ENCODE data around the gene GRIN2D. TPM values are rescaled to one million over a fixed set of nuclear protein-coding genes. Genes with fewer than 3 reads are reported as not detected.

GRIN2D gene
- 0.07 and 0.10 TPM in 2 replicates for polyA plus RNA-seq (2011; rRNA removed)
- polyA minus RNA-seq (2011; rRNA and poly(A)+ RNA removed): 0.22 and 0.37 TPM in 2 replicates

DNA sequence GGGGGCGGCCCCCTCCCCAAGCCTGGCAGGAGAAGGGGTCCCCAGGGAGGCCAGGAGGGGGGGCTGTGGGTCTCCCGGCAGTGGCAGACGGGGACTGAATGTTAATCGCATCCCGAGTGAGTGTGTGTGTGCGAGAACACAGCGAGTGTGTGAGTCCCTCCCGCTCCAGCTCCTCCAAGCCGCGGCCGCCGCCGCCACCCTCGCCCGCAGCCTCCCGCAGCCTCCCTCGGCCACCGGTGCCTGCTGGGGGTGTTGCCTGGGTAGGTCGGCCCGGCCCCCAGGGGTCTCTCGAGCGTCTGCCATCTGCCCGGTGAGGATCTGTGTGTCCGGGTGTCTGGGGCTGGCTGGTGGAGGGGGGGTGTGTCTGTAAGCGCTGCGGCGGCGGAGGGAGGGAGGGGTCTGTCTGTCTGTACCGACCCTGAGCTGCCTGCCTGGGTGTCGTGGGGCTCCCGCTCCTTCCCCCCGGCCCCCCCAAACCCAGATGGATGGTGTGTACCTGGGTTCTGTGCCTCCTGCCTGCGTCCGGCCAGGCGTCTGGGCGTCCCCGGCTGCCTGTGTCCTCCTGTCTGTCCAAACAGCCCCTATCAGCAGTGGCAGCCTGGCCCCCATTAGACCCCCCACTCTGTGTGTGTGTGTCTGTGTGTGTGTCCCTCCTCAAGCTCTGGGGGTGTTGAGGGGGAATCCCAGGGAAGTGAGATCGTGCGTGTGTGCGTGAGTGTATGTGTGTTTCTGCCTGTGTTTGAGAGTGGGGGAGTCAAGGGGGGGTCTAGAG lies at the start of gene GRIN2D:
Gene GRIN2D, plus strand, starts transcription at position 110 of the 772 bp plus-strand sequence. CDS start 4,725 bp downstream, outside the sequence.
- TF ChIP-seq, protein P1, sequence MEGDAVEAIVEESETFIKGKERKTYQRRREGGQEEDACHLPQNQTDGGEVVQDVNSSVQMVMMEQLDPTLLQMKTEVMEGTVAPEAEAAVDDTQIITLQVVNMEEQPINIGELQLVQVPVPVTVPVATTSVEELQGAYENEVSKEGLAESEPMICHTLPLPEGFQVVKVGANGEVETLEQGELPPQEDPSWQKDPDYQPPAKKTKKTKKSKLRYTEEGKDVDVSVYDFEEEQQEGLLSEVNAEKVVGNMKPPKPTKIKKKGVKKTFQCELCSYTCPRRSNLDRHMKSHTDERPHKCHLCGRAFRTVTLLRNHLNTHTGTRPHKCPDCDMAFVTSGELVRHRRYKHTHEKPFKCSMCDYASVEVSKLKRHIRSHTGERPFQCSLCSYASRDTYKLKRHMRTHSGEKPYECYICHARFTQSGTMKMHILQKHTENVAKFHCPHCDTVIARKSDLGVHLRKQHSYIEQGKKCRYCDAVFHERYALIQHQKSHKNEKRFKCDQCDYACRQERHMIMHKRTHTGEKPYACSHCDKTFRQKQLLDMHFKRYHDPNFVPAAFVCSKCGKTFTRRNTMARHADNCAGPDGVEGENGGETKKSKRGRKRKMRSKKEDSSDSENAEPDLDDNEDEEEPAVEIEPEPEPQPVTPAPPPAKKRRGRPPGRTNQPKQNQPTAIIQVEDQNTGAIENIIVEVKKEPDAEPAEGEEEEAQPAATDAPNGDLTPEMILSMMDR (IDR thresholded peaks at IDR 0.05; ENCODE audit: low read depth, low read length): no peak
- POLR2A ChIA-PET: interaction anchor here (0.8 kb wide), 1 partner anchor 30 kb away, joined by 3 read pairs; the partner anchor contains the start of genes SYNGR4 and TMEM143
- no peak for DNase-seq (ENCODE audit: low read depth, low spot score)
- peaks cover 44% of the 10 kb centered on the region for H3K27me3 ChIP-seq (ENCODE audit: control insufficient read depth, insufficient read depth, low read length)
- no peaks in the 10 kb centered on the region; the same call in 1 of the 2 replicates for H3K9me3 ChIP-seq (ENCODE audit: control insufficient read depth, insufficient read depth, low read length)
- H3K27ac ChIP-seq (ENCODE audit: low read depth, low read length): no peak within 1 kb of the TSS
- peak within 1 kb of the TSS; percentile 27; the same call in 1 of the 2 replicates for H3K4me3 ChIP-seq (ENCODE audit: low read depth, low read length)
- CTCF ChIA-PET: interaction anchor here (1.1 kb wide), 1 partner anchor 96 kb away, joined by 3 read pairs; no protein-coding TSS in a partner anchor

DNA sequence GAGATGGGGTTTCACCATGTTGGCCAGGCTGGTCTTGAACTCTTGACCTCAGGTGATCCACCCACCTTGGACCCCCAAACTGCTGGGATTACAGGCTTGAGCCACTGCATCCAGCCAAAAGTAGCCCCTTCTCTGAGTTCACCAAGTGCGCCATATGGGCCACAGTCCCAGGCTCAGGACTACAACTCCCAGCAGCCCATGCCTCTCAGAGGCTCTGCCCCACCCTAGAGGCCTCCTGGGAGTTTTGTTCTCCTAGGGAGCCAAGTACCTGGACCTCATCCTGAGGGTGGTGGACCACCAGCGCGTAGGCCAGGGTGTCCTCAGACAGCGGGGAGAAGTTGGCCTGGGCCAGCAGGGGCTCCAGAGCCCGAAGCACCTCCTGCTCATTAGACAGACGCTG lies 48.6 kb upstream of the GRIN2D start:
- DNase-seq (ENCODE audit: low read depth, low spot score): no peak
- Histone ChIP-seq H3K27ac (ENCODE audit: low read depth, low read length) (no peak overlapping the region), H3K27me3 (ENCODE audit: control insufficient read depth, insufficient read depth, low read length) (no peaks in the 10 kb centered on the region), H3K4me3 (ENCODE audit: low read depth, low read length) (no peak overlapping the region), H3K9me3 (ENCODE audit: control insufficient read depth, insufficient read depth, low read length) (no peaks in the 10 kb centered on the region)
- TF ChIP-seq, protein P1 (IDR thresholded peaks at IDR 0.05; ENCODE audit: low read depth, low read length): no peak
- ChIA-PET CTCF (interaction anchor here (1.2 kb wide), 1 partner anchor 10 kb away, joined by 3 read pairs; no protein-coding TSS in a partner anchor), POLR2A (no interaction called here)

DNA sequence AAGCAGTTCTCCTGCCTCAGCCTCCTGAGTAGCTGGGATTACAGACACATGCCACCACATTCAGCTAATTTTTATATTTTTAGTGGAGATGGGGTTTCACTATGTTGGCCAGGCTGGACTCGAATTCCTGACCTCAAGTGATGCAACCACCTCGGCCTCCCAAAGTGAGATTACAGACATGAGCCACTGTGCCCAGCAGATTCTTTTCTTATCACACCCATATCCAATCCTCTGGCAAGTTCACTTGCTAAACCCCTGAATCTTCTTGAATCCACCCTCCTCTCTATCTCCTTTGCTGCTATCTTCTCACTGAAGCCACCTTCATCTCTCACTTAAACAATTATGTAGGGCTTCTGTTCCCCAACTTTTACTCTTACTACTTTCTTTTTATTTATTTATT lies 47.3 kb upstream of the GRIN2D start:
- DNase-seq (ENCODE audit: low read depth, low spot score): no peak

DNA sequence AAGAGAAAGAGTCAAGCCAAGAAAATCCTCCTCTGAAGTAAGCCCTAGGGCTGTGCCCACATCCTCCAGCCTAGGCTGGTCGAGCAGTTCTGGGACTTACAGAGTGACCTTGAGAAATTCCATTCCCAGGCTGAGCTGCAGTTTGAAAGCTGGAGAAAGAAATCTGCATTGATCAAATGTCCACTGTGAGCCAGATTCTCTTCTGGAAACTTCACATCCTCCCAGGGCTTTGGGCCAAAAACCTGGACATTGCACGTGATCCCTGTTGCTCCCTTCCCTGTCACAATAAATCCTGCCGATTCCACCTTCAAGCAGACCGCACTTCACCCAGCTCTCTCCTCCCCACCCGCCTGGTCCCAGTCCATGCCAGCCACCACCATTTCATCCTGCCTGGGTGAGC lies 45.4 kb upstream of the GRIN2D start:
- H3K9me3 ChIP-seq (ENCODE audit: control insufficient read depth, insufficient read depth, low read length): no peaks in the 10 kb centered on the region
- CTCF ChIA-PET: interaction anchor here (0.7 to 1.6 kb wide), 2 partner anchors 14 to 1282 kb away, joined by 4 to 5 read pairs; no protein-coding TSS in a partner anchor
- H3K27me3 ChIP-seq (ENCODE audit: control insufficient read depth, insufficient read depth, low read length): no peaks in the 10 kb centered on the region
- DNase-seq (ENCODE audit: low read depth, low spot score): no peak
- H3K27ac ChIP-seq (ENCODE audit: low read depth, low read length): no peak overlapping the region
- POLR2A ChIA-PET: no interaction called here
- H3K4me3 ChIP-seq (ENCODE audit: low read depth, low read length): no peak overlapping the region
- TF ChIP-seq, protein P1 (IDR thresholded peaks at IDR 0.05; ENCODE audit: low read depth, low read length): no peak

More for the DNA sequence above, 47.3 kb upstream of the GRIN2D start:
- Histone ChIP-seq H3K4me3 (ENCODE audit: low read depth, low read length) (no peak overlapping the region), H3K27me3 (ENCODE audit: control insufficient read depth, insufficient read depth, low read length) (no peaks in the 10 kb centered on the region), H3K27ac (ENCODE audit: low read depth, low read length) (no peak overlapping the region), H3K9me3 (ENCODE audit: control insufficient read depth, insufficient read depth, low read length) (no peaks in the 10 kb centered on the region)
- TF ChIP-seq, protein P1 (IDR thresholded peaks at IDR 0.05; ENCODE audit: low read depth, low read length): no peak
- POLR2A ChIA-PET: no interaction called here
- CTCF ChIA-PET: interaction anchor here (0.6 to 1.2 kb wide), 2 partner anchors 12 to 599 kb away, joined by 3 read pairs; no protein-coding TSS in a partner anchor

DNA sequence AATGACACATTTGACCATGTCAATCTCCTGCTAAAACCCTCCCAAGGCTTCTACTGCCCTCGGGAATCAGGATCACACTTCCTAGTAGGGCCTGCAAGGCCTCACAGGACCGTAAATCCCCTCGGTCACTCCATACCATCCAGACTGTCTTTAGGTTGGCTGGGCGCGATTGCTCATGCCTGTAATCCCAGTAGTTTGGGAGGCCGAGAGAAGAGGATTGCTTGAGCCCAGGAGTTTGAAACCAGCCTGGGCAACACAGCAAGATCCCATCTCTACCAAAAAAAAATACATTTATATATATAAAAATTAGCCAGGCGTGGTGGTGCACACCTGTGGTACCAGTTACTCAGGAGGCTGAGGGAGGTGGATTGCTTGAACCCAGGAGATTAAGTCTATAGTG lies 44.7 kb upstream of the GRIN2D start:
- ChIA-PET POLR2A (no interaction called here), CTCF (interaction anchor here (1.6 kb wide), 1 partner anchor 15 kb away, joined by 5 read pairs; no protein-coding TSS in a partner anchor)
- TF ChIP-seq, protein P1 (IDR thresholded peaks at IDR 0.05; ENCODE audit: low read depth, low read length): no peak
- Histone ChIP-seq H3K27ac (ENCODE audit: low read depth, low read length) (no peak overlapping the region), H3K4me3 (ENCODE audit: low read depth, low read length) (no peak overlapping the region), H3K27me3 (ENCODE audit: control insufficient read depth, insufficient read depth, low read length) (no peaks in the 10 kb centered on the region), H3K9me3 (ENCODE audit: control insufficient read depth, insufficient read depth, low read length) (no peaks in the 10 kb centered on the region)
- DNase-seq (ENCODE audit: low read depth, low spot score): no peak

Measured in AG04450 (cell line).